Neural progenitor cell (in vitro differentiated cells): ENCODE measurements around the gene CYP2D6. TPM values are rescaled to one million over a fixed set of nuclear protein-coding genes. Genes with fewer than 3 reads are reported as not detected.

ENCODE experiments used
- DNase-seq: peaks from one replicate; pipeline ENCODE4 v3.0.0-alpha.2; 2016; ENCODE audit warnings: low spot score
- H2AFZ ChIP-seq: fragments of 200-600 bp; sonication (generic); replicated peaks from 2 replicates; pipeline ENCODE4 v1.6.1; 2016; ENCODE audit warnings: antibody characterized with exemption
- H3F3A ChIP-seq: fragments of 200-600 bp; sonication (generic); 2 replicates; pipeline ENCODE4 v1.6.1; 2016; ENCODE audit warnings: antibody characterized with exemption, low read depth
- H3K27ac ChIP-seq: fragments of 200-600 bp; sonication (generic); 2 replicates; pipeline ENCODE4 v1.5.1; 2016; ENCODE audit warnings: mild to moderate bottlenecking
- H3K27me3 ChIP-seq: fragments of 200-600 bp; sonication (generic); 2 replicates; pipeline ENCODE4 v1.6.1; 2016; ENCODE audit warnings: mild to moderate bottlenecking, moderate library complexity
- H3K36me3 ChIP-seq: fragments of 200-600 bp; sonication (generic); 2 replicates; pipeline ENCODE4 v1.5.1; 2016
- H3K4me1 ChIP-seq: fragments of 200-600 bp; sonication (generic); 2 replicates; pipeline ENCODE4 v1.6.1; 2016; ENCODE audit warnings: mixed run types
- H3K4me2 ChIP-seq: fragments of 200-600 bp; sonication (generic); 2 replicates; pipeline ENCODE4 v1.6.1; 2016
- H3K4me3 ChIP-seq: fragments of 200-600 bp; sonication (generic); 2 replicates; pipeline ENCODE4 v1.5.1; 2016
- H3K79me2 ChIP-seq: fragments of 200-600 bp; sonication (generic); 2 replicates; pipeline ENCODE4 v1.6.1; 2016; ENCODE audit warnings: low read depth
- H3K9ac ChIP-seq: fragments of 200-600 bp; sonication (generic); 2 replicates; pipeline ENCODE4 v1.6.1; 2016
- H3K9me3 ChIP-seq: fragments of 200-600 bp; sonication (generic); 2 replicates; pipeline ENCODE4 v1.5.1; 2016; ENCODE audit warnings: low read depth
- H4K20me1 ChIP-seq: fragments of 200-600 bp; sonication (generic); 2 replicates; pipeline ENCODE4 v1.6.1; 2016; ENCODE audit warnings: low read depth
- H3K27ac Mint-ChIP-seq: 3 replicates; pipeline ENCODE4 v1.8.0; 2021; ENCODE audit warnings: mixed read lengths
- H3K27me3 Mint-ChIP-seq: 2 replicates; pipeline ENCODE4 v1.8.0; 2022; ENCODE audit warnings: low read depth, mild to moderate bottlenecking, inconsistent platforms, moderate library complexity, mixed read lengths; ENCODE audit not compliant: insufficient read depth
- H3K36me3 Mint-ChIP-seq: 3 replicates; pipeline ENCODE4 v1.8.0; 2021; ENCODE audit warnings: mixed read lengths
- H3K4me1 Mint-ChIP-seq: 3 replicates; pipeline ENCODE4 v1.8.0; 2021; ENCODE audit warnings: mixed read lengths
- H3K4me3 Mint-ChIP-seq: 3 replicates; pipeline ENCODE4 v1.8.0; 2021; ENCODE audit warnings: mild to moderate bottlenecking, moderate library complexity, mixed read lengths
- H3K9me3 Mint-ChIP-seq: 3 replicates; pipeline ENCODE4 v1.8.0; 2020; ENCODE audit warnings: mixed read lengths
- CTCF ChIP-seq: fragments of 200-600 bp; sonication (generic); IDR thresholded peaks from 2 replicates; pipeline ENCODE4 v1.5.1; 2017; ENCODE audit warnings: antibody characterized with exemption, mild to moderate bottlenecking
- EZH2 ChIP-seq: fragments of 200-600 bp; sonication (generic); IDR thresholded peaks from 2 replicates; pipeline ENCODE4 v1.6.1; 2017; ENCODE audit warnings: antibody characterized with exemption, mild to moderate bottlenecking, moderate library complexity
- EZH2phosphoT487 ChIP-seq: fragments of 200-600 bp; sonication (generic); IDR thresholded peaks from 2 replicates; pipeline ENCODE4 v1.6.1; 2017; ENCODE audit warnings: antibody characterized with exemption
- total RNA-seq: library from RNA; depleted of rRNA; stranded (reverse); fragments of >200 nt; gene quantifications from 2 replicates; pipeline ENCODE4 v1.2.3, GENCODE V29; 2015; ENCODE audit warnings: low replicate concordance

The CYP2D6 gene
- total RNA-seq, 1 donor from 2014 or later, result 0.24 TPM

GRCh38 chr22:42083119-42083518 lies 47.5 kb downstream of the CYP2D6 start:
- H2AFZ ChIP-seq, result no peak overlapping the region
- TF ChIP-seq EZH2 (no peak), CTCF (no peak), EZH2phosphoT487 (no peak)
- no peak overlapping the region for H3K9ac ChIP-seq
- Mint-ChIP-seq H3K36me3 (peaks cover 40% of the 10 kb centered on the region), H3K27ac (no peak overlapping the region), H3K4me3 (no peak overlapping the region), H3K9me3 (peaks cover 2% of the 10 kb centered on the region), H3K4me1 (peaks cover 16% of the 10 kb centered on the region), H3K27me3 (peaks cover 8% of the 10 kb centered on the region)
- no peaks in the 10 kb centered on the region for H3K4me1 ChIP-seq
- H3K4me3 ChIP-seq, result no peak overlapping the region
- peaks cover 33% of the 10 kb centered on the region for H3K79me2 ChIP-seq
- no peak overlapping the region for H3K27ac ChIP-seq
- H4K20me1 ChIP-seq, result peaks cover 5% of the 10 kb centered on the region
- no peaks in the 10 kb centered on the region for H3K27me3 ChIP-seq
- no peak overlapping the region for H3K4me2 ChIP-seq
- H3K36me3 ChIP-seq, result no peaks in the 10 kb centered on the region
- no peak for DNase-seq
- H3F3A ChIP-seq, result peaks cover 16% of the 10 kb centered on the region
- no peaks in the 10 kb centered on the region for H3K9me3 ChIP-seq

GRCh38 chr22:42080287-42080686 lies 50.3 kb downstream of the CYP2D6 start:
- peak; percentile 45 for DNase-seq
- H3K9me3 ChIP-seq, result no peaks in the 10 kb centered on the region
- H3K27ac Mint-ChIP-seq, result no peak overlapping the region
- no peaks in the 10 kb centered on the region for H3K9me3 Mint-ChIP-seq
- H3K27me3 Mint-ChIP-seq, result peaks cover 10% of the 10 kb centered on the region
- no peaks in the 10 kb centered on the region for H3K4me1 ChIP-seq
- peaks cover 16% of the 10 kb centered on the region for H3K4me1 Mint-ChIP-seq
- no peak overlapping the region for H3K9ac ChIP-seq
- H3K27me3 ChIP-seq, result no peaks in the 10 kb centered on the region
- peak overlapping the region; percentile 92 for H3K4me3 Mint-ChIP-seq
- H3K79me2 ChIP-seq, result peaks cover 15% of the 10 kb centered on the region
- no peak for TF ChIP-seq EZH2
- TF ChIP-seq CTCF, result no peak
- no peak for TF ChIP-seq EZH2phosphoT487
- no peaks in the 10 kb centered on the region for H4K20me1 ChIP-seq
- peak overlapping the region; percentile 60 for H3K4me3 ChIP-seq
- peak overlapping the region; percentile 76 for H3K4me2 ChIP-seq
- H3K27ac ChIP-seq, result no peak overlapping the region
- peaks cover 8% of the 10 kb centered on the region for H3F3A ChIP-seq
- peak overlapping the region; percentile 2 for H2AFZ ChIP-seq
- H3K36me3 Mint-ChIP-seq, result peaks cover 19% of the 10 kb centered on the region
- no peaks in the 10 kb centered on the region for H3K36me3 ChIP-seq

- Histone ChIP-seq H4K20me1 (no peaks in the 10 kb centered on the region), H3F3A (peaks cover 6% of the 10 kb centered on the region), H3K79me2 (peaks cover 15% of the 10 kb centered on the region), H3K4me2 (peak within 1 kb of the TSS; percentile 76), H3K9me3 (no peaks in the 10 kb centered on the region), H3K27me3 (peaks cover under 1% of the 10 kb centered on the region), H2AFZ (peak within 1 kb of the TSS; percentile 2), H3K4me1 (no peaks in the 10 kb centered on the region), H3K36me3 (no peaks in the 10 kb centered on the region), H3K4me3 (peak within 1 kb of the TSS; percentile 60), H3K9ac (no peak within 1 kb of the TSS), H3K27ac (peak within 1 kb of the TSS; percentile 44)
- TF ChIP-seq EZH2 (no peak), CTCF (no peak), EZH2phosphoT487 (no peak)
- H3K9me3 Mint-ChIP-seq, result peaks cover 3% of the 10 kb centered on the region
- H3K4me1 Mint-ChIP-seq, result peaks cover 18% of the 10 kb centered on the region
- H3K4me3 Mint-ChIP-seq, result peak within 1 kb of the TSS; percentile 92
- DNase-seq, result peak; percentile 98
- H3K27ac Mint-ChIP-seq, result peak within 1 kb of the TSS; percentile 93
- peaks cover 16% of the 10 kb centered on the region for H3K36me3 Mint-ChIP-seq
- peaks cover 14% of the 10 kb centered on the region for H3K27me3 Mint-ChIP-seq
These were observed 51.0 kb downstream of the CYP2D6 start, which contains the start of gene SMDT1 for GRCh38 chr22:42079319-42080251. TSS of gene SMDT1 (plus strand) at chr22:42079700. CDS start at chr22:42079769, 69 bp downstream.
